SH-SY5Y (cell line): Measurements from ENCODE around the gene HOXA6.

ENCODE experiments used
- GATA2 ChIP-seq: IDR thresholded peaks from 2 replicates; pipeline ENCODE4 v1.6.1; 2011; ENCODE audit warnings: mild to moderate bottlenecking, low read depth, low read length
- GATA3 ChIP-seq: IDR thresholded peaks from 2 replicates; pipeline ENCODE4 v1.6.1; 2011; ENCODE audit warnings: low read depth, mild to moderate bottlenecking, low read length, moderate library complexity

The HOXA6 gene

GRCh38 chr7:27116962-27117886, 30.4 kb downstream of the HOXA6 start:
- TF ChIP-seq GATA3: no peak
- no peak for TF ChIP-seq GATA2

GRCh38 chr7:27116031-27116961, 31.3 kb downstream of the HOXA6 start:
- no peak for TF ChIP-seq GATA2
- no peak for TF ChIP-seq GATA3

- TF ChIP-seq GATA3: no peak
- no peak for TF ChIP-seq GATA2
Measured at GRCh38 chr7:27115221-27116026, 32.1 kb downstream of the HOXA6 start.

GRCh38 chr7:27114881-27115220, 32.7 kb downstream of the HOXA6 start:
- no peak for TF ChIP-seq GATA3
- no peak for TF ChIP-seq GATA2

- no peak for TF ChIP-seq GATA2
- TF ChIP-seq GATA3: no peak
Measured at GRCh38 chr7:27113991-27114769, 33.4 kb downstream of the HOXA6 start.

GRCh38 chr7:27112955-27113949, 34.3 kb downstream of the HOXA6 start:
- no peak for TF ChIP-seq GATA3
- TF ChIP-seq GATA2: no peak

- no peak for TF ChIP-seq GATA3
- no peak for TF ChIP-seq GATA2
Measured at GRCh38 chr7:27112361-27112760, 35.2 kb downstream of the HOXA6 start.

GRCh38 chr7:27111751-27112277, 35.8 kb downstream of the HOXA6 start:
- TF ChIP-seq GATA2: no peak
- TF ChIP-seq GATA3: no peak

GRCh38 chr7:27111042-27111750, 36.4 kb downstream of the HOXA6 start:
- no peak for TF ChIP-seq GATA3
- no peak for TF ChIP-seq GATA2

GRCh38 chr7:27110186-27111031, 37.2 kb downstream of the HOXA6 start:
- TF ChIP-seq GATA2: no peak

- TF ChIP-seq GATA3: no peak
- no peak for TF ChIP-seq GATA2
Measured at GRCh38 chr7:27109466-27110185, 37.9 kb downstream of the HOXA6 start.
